ENCODE results near the gene ARHGEF6.
A peak's percentile ranks its signal among the peaks of the same experiment; 100 is the strongest.

The ARHGEF6 gene

DNA sequence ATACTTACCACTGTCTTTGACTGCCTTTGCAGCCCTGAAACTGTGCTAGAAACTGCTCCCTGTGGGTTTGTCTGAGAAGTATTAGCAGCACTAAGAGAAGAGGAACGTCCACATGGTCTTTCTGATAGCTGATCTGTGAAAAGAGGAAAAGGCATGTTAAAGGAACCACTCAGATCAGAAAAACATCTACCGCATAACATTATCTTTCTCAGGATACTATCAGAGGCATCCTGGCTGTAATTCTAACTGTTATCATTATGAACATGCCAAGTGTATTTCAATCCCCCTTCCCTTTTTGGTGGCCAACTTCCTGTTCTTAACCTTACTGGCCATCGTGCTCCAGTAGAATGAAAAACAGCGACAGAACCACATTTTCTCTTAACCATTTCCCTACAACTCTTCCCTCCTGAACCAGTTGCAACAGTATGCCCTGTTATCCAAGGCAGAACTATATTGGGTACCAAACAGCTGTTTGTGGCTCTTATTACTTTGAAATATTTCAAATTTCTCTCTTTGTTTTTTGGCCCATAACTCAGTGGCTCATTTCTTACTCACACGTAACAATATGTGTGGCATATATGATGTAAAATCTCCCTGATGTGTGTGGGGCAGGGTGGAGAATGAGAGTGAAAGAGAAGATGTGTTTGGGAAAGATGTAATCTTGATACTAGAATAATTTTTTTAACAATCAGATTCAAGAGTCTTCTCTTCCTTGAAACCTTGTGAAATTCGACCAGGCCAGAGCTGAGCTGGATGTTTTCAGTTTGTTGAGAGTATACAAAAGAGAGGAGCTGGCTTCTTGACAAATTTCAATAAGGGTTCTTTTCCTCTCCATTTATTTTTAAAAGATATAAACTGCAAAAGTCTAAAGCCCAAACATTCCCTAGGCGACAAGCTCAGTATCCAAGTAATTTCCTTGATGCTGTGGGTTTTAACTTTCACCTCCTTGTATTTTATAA, 35.2 kb downstream of the ARHGEF6 start:
- DNase-seq, result no peak

DNA sequence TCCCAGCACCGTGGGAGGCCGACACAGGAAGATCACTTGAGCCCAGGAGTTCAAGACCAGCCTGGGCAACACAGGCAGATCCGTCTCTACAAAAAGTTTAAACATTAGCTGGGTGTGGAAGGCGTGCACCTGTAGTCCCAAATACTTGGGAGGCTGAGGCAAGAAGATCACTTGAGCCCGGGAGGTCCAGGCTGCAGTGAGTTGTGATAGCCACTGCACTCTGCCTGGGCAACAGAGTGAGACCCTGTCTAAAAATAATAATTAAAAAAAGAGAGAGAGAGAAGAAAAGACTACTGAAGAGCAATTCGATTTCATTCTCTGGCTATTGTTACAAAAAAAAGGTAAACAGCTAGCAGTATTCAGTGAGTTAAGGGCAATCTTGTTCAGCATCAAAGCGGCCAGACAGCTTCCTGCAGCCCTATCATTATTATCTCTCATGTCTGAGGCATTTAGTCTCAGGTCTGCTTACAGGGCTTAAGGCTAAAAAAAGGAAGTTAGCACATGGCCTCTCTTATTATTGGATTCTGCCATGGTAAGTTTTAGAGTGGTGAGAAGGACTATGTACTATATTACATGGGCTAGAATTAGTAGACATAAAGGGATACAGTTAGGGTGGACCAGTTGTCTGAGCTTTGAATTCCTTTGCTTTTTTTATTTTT, 37.9 kb downstream of the ARHGEF6 start:
- DNase-seq, result no peak

DNA sequence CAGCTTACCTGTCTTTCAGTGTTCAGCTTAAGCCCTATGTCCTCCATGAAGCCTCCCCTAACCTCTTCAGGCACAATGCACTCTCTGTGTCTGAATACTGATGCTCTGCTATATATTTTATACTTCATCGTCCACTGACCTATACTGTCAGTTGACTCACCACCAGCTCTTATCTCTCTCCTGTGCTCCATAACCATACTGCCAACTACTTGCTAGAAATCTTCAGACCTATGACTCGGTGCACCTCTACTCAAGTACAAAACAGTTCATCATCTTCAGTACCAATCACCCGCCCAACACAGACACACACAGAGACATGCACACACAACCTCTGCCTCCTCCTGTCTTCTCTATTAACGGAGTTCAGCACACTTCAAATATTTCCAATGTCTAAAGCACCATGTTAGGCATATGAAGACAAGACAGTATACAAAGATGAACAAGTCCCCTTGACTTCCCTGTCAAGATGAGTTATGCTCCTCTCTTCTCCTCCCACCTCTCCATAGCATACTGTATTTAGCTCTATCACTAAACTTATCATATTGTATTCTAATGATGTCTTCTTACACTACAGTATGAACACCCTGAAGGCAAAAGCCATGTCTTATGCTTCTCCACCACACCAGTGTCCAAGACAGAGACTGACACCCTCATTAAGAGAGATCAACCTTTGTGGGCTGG, 42.5 kb downstream of the ARHGEF6 start:
- no peak for DNase-seq

DNA sequence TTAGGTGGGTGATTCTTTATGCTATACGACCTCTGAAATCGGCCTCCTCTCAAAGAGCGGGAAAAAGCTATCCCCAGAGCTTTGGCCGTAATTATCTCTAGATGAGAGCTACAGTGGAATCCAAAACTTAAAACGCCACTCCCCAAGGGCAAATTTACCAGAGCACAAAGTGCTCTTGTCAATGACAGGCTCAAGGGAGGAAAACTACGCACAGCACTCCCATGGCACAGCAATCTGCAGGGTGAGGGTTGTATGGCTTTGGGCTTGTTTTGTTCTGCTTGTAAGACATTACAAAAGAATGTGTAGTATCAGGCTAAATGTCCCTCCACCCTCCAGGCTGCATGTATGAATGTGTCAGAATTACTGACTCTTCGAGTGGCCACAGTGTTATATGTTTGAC, 44.0 kb downstream of the ARHGEF6 start:
- DNase-seq, result no peak

DNA sequence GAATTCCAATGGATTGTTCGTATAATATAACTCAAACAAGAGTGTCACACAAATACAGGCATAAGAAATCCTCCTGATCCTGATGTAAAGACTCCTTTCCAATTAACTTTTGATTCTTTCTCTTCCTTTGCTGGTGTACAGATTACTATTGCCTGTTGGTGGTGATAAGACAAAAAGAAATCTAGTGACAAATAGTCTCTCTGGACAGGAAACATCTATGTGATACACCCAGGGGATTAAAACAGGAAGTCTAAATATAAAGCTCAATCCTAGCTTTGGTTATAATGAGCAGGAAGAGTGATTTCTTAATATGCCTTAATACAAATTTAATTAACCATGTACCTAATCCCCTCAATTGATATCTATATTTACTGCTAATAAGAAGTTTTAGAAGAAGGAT, 45.1 kb downstream of the ARHGEF6 start:
- no peak for DNase-seq

DNA sequence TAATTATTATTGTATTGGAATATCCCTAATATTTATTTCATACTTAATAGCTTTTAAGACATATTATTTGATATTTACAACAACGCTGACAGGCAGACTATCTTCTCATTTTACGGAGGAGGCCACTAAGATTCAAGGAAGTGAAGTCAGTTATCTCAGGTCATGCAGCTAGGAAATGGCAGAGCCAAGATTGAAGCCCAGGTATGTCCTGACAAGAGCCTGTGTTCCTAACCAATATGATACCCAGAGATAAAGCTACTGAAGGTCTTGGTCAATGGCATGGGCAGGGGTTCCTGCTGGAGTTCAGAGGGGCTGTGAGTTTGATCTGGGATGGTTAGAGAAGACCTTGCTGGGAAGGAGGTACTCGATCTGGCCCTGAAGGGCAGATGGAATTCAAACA, 47.1 kb downstream of the ARHGEF6 start:
- no peak for DNase-seq

DNA sequence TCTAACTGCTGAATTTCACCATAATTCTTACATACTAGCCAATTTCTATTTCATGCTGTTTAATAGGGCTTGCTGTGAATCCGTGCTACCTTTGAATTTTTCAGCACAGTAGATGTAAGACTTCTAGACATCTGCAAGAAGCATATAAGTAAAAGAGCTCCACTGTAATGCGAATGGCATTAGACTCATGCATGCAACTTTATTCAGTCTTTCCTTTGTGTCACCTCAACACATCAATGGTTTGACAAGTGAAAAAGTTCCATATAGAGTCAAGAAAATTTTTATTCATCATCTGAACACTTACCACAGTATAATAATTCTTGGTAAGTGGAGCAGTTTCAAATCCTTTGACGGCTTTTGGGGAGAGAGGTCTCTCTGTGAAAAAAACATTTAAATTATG, 48.9 kb downstream of the ARHGEF6 start:
- no peak for DNase-seq

DNA sequence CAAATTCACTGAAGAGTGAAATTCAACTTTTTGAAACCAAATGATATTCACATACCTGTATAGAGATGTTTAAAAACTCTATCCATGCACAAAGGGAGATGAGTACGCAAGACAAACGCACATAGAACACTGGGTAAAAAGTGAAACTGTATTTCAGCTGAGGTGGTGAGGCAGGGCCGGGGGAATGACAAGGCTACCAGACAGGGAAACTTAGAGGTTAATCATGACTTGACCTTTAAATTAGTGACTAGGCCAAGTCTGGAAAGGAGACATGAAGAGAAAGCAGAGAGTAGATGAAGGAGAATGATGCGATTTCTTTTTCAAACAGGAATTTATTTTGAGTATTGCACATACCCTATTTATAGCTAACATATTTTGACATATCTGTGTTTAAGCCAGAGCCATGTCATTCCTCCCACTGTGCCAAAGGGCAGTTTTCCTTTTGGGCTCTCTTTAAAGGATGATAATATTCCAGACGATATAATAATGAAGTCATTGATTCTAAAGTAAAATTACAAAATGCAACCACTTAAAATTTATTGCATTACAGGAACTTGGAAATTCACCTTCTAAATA, 49.4 kb downstream of the ARHGEF6 start:
- DNase-seq, result no peak

DNA sequence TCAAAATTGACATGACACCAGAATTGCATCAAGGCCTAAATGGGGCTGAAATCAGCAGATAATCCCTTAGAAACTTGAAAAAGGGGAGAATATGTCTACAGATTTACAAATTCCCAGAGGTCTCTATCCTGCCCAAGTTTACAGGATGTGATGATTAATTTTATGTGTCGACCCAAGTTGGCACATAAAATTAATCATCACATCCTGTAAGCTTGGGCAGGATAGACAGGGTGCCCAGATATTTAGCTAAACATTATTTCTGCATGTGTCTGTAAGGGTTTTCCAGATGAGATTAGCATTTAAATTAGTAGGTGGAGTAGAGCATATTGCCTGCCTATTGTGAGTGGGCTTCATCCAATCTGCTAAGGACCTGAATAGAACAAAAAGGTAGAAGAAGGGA, 52.3 kb downstream of the ARHGEF6 start:
- no peak for DNase-seq

DNA sequence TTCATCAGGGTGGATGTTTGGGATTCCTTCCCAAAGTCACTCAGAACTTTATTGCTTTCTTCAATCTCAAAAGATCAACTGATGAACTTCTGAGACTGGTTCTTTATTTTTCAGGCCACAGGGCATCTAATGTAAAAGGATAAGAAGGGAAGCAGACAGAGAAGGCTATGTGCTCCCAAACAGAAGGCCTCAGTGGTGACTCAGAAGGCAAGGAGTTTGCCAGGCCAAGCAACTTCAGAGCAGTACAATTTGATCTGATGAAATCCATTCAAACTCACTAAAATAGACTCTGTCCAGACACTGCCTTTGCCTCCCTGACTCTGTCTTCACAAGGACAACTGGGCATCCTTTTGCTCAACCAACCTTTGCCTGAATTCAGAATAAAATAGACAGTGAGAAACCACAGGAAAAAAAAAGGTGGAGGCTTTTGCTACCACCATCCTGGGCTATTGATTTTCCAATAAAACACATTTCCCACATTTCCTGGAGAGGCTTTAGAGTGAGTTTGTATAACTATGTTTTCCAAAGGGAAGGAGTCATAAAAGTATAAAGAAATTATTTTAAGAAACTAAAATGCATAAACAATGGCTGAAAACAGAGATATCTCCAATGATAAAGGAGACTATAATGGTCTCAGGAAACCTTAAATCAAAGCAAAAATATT, 55.2 kb downstream of the ARHGEF6 start:
- DNase-seq, result peak; percentile 75

DNA sequence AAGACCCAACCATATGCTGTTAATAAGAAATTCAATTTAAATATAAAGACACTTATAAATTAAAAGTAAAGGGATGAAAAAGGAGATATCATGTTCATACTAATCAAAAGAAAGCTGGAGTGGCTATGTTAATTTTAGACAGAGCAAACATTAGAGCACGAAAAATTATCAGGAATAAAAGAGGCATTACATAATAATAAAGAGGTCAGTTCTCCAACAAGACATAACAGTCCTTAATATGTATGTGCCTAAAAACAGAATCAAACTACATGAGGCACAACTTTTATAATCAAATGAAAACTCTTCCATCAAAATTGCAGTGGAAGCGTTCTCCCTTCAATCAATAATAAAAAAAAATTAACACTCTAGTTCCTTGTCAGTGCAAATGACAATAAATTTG, 62.6 kb downstream of the ARHGEF6 start:
- no peak for DNase-seq

DNA sequence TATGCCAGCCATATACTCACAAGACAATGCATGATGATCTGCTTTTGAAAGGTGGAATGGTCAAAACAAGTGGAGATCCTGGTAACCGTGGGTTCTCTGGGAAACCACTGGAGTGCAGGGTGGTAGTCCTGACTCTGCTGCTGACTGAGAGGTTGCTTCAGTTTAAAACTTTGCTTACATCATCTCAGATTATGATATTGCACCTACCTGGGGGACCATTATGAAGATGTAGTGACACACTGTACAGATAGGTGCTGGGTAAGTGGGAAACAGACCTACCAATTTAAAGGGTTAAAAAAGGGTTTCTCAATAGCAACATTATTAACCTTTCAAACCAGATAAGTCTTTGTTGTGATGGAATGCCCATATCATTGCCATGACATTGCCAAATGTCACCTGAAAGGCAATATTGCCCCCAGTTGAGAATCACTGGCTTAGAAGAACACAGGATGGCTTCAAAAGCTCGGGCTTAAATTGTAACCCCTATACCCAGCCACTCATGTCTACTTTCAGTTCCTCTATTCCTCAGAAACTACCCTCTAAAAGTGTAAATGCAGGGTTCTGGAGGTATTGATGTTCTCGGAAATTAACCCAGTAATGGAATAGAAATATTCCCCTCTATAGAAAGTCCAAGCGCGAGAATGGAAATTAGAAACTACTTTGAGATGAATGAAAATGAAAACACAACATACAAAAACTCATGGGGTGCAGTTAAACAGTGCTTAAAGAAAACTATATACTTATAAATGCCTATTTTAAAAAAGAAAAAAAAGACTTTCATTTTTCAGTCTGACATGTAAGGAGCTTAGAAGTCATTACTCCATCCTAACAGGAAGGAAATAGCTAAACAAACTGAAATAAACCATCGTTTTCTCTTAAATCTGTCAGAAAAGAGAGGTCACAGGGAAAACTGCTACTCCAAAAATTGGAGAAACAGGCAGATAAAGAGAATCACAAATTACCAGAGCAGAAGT, 65.8 kb downstream of the ARHGEF6 start:
- no peak for DNase-seq

DNA sequence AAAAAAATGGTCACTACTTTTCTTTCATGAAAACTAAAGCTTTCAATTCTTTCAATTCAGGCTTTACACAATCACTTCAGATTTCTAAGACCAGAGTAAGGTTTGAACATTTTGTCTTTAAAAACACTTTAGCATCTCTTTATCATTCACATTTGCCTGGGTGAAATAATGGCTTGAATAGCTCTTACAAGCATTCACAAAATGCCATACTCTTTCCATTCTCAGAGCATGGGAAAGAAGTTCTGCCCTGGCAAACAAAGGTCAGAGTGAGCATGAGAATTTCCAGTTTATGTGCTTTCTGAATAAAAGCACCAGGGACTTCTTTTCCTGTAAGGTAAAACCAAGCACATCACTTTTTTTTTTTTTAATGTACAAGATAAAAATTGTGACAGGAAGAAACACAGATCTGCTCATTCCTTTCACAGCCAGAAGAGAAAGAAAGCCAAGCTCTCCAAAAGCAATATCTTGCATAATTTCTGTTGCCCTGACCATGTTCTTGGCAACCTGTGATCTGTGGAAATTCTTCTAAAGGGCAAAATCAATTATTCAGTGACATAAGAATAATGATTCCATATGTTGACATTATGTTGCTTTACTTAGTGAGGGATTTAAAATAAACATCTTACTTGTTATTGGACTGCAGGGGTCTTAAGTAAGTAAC, 68.0 kb downstream of the ARHGEF6 start:
- DNase-seq, result no peak

DNA sequence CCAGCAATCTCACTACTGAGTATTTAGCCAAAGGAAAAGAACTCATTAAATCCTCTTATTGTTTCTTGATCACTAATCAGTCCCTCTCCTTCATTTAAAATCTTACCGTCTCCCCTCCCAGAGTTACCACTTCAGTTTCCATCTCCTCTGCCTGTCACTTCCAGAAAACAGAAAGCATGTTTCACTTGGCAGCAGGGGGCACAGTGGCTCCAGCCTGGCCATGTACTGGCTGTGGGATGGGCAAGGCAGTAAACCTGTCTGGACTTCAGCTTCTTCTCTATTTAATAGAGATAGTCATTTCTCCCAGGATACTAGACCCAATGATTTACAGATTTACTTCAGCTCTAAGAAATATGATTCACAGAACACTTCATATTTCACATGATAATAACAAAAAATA, 69.6 kb downstream of the ARHGEF6 start:
- peak; percentile 49 for DNase-seq

DNA sequence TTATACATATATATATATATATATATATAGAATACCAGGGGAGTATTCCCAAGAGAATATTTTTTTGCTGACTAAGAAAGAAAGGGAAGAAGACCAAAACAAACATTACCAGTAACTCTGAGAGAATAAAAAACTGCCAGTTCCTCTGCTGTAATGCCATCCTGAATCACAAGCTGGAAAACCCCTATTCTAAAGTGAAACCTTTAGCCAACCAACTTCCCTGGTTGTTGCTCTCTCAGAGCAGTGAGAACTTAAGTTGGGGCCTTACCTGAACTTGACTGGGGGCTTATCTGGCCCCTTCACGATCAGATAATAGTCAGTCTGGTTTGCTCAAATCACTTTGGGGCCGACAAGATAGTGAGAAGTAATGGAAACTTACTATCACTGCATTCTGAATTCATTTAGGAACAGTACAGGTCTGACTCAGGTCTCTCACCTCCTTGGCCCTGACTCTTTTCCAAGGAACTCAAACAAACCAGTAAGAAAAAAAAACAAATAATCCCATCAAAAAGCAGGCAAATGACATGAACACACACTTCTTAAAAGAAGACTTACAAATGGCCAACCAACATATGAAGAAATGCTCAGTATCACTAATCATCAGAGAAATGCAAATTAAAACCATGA, 70.3 kb downstream of the ARHGEF6 start:
- peak; percentile 33 for DNase-seq

DNA sequence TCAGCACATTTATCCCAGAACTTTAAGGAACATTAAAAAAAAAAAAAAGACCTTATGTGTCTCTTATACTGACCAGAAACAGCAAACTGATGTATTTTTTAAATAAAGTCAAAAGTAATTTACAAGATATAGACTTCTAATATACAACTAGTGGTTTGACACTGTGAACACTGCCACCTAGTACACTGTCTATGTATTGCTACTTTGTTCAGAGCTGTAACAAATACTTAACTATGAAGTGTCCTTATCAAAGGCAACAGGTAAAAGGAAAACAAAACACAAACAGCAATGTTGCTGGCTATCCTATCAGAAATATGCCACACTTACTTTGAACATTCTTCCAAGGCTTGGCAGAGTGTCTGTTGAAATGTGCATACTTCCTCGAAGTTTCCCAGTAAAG, 72.4 kb downstream of the ARHGEF6 start:
- DNase-seq, result no peak

DNA sequence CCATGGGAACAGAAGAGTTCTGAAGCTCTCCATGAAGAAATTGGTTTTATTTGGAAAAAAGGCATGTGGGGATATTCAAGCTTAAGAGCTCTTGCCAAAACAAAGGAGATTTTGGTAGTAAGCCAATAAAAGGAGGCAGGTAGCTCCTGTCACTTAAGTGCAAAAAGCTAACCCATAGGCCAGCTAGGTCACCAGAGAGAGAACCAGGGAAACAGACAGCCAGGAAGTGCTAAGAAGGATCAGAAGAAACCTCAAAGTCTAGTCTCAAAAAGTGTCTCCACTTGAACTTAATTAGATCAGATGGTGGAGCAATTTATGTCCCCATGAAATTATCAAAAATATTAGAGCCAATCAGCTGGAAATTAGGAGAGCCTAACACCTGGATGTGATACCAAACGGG, 83.6 kb downstream of the ARHGEF6 start:
- DNase-seq, result no peak

DNA sequence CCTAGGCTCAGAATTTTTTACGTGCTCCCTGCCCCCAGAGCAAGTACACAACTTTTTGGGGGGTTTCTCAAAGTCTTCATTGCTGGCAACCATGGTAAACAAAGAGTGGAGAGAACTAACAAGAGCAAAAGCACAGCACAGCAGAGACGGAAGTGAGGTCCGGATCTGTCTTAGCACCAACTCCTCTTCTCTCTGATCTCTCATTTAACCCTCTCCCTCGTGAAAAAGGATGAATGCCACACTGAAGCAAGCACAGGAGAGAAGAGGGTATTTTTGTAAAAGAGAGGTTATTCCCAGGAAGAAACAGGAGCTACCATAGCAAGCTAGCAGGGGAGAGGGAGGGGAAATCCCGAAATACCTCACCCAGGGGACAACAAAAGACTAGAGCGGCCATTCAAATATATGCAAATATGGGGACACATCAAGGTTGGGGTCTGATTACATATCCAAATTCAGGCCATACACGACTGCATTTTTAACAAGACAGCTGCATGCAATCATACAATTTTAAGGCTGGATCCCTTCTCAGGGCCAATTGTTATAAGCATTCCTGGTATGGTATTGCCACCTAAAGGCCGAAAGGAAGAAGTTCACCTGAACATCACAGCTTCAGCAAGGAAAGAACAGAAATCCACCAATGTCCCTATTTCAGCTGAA, 86.2 kb downstream of the ARHGEF6 start:
- peak; percentile 52 for DNase-seq

DNA sequence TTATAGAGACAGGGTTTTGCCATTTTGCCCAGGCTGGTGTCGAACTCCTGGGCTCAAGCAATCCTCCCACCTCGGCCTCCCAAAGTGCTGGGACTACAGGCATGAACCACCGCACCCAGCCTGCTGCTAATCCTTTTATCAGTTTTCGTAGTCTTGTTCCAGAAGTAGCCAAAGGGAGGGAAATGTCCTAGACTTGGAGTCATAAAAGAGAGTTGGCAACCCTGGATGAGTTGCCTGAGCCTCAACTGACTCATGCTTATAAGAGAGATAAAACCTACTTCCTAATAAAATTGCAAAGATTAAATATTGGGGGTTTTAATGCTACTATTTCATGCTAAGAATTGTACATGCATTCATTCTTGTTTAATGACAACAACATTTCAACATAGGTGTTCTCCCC, 88.5 kb downstream of the ARHGEF6 start:
- DNase-seq, result no peak

All from fibroblast of skin of scalp (primary cell).